HEK293 (cell line): ENCODE results near the gene GDPD3.

ENCODE experiments used
- BCL11A ChIP-seq: fragments of 450-650 bp; formaldehyde crosslinking; IDR thresholded peaks from 2 replicates; pipeline ENCODE4 v1.5.1; 2016; ENCODE audit warnings: low read depth, missing biosample characterization, missing genetic modification characterization
- MZF1 ChIP-seq: fragments of 450-650 bp; formaldehyde crosslinking; IDR thresholded peaks from 2 replicates; pipeline ENCODE4 v1.5.1; 2017; ENCODE audit warnings: missing biosample characterization, missing genetic modification characterization, borderline replicate concordance
- ZFP41 ChIP-seq: fragments of 450-650 bp; formaldehyde crosslinking; IDR thresholded peaks from 2 replicates; pipeline ENCODE4 v1.5.1; 2016; ENCODE audit warnings: missing biosample characterization, missing genetic modification characterization, borderline replicate concordance
- ZNF138 ChIP-seq: fragments of 450-650 bp; formaldehyde crosslinking; IDR thresholded peaks from 2 replicates; pipeline ENCODE4 v1.5.1; 2016; ENCODE audit warnings: missing biosample characterization, missing genetic modification characterization, borderline replicate concordance
- ZNF19 ChIP-seq: fragments of 450-650 bp; formaldehyde crosslinking; IDR thresholded peaks from 2 replicates; pipeline ENCODE4; 2016; ENCODE audit warnings: missing biosample characterization, missing genetic modification characterization, low read depth
- ZNF311 ChIP-seq: fragments of 450-650 bp; formaldehyde crosslinking; IDR thresholded peaks from 2 replicates; pipeline ENCODE4 v1.5.1; 2017; ENCODE audit warnings: missing biosample characterization, missing genetic modification characterization, borderline replicate concordance
- ZNF354C ChIP-seq: fragments of 450-650 bp; formaldehyde crosslinking; IDR thresholded peaks from 2 replicates; pipeline ENCODE4 v1.5.1; 2016; ENCODE audit warnings: missing biosample characterization, missing genetic modification characterization, low read depth, borderline replicate concordance
- ZNF404 ChIP-seq: fragments of 450-650 bp; formaldehyde crosslinking; IDR thresholded peaks from 2 replicates; pipeline ENCODE4 v1.5.1; 2017; ENCODE audit warnings: missing biosample characterization, missing genetic modification characterization
- ZNF48 ChIP-seq: fragments of 450-650 bp; formaldehyde crosslinking; IDR thresholded peaks from 2 replicates; pipeline ENCODE4 v1.5.1; 2016; ENCODE audit warnings: missing biosample characterization, missing genetic modification characterization
- ZNF514 ChIP-seq: fragments of 450-650 bp; formaldehyde crosslinking; IDR thresholded peaks from 2 replicates; pipeline ENCODE4 v1.5.1; 2016; ENCODE audit warnings: missing biosample characterization, missing genetic modification characterization
- ZNF560 ChIP-seq: fragments of 450-650 bp; formaldehyde crosslinking; IDR thresholded peaks from 2 replicates; pipeline ENCODE4 v1.5.1; 2017; ENCODE audit warnings: missing biosample characterization, missing genetic modification characterization, borderline replicate concordance
- ZNF561 ChIP-seq: fragments of 450-650 bp; IDR thresholded peaks from 2 replicates; pipeline ENCODE4 v1.5.1; 2018; ENCODE audit warnings: missing biosample characterization, missing genetic modification characterization, borderline replicate concordance
- ZNF596 ChIP-seq: fragments of 450-650 bp; IDR thresholded peaks from 2 replicates; pipeline ENCODE4 v1.5.0; 2018; ENCODE audit warnings: missing biosample characterization, mild to moderate bottlenecking, missing genetic modification characterization, moderate library complexity
- ZNF629 ChIP-seq: fragments of 450-650 bp; formaldehyde crosslinking; IDR thresholded peaks from 2 replicates; pipeline ENCODE4 v1.5.1; 2017; ENCODE audit warnings: missing biosample characterization, missing genetic modification characterization
- ZNF660 ChIP-seq: fragments of 450-650 bp; IDR thresholded peaks from 2 replicates; pipeline ENCODE4 v1.5.1; 2018; ENCODE audit warnings: missing biosample characterization, mild to moderate bottlenecking, missing genetic modification characterization
- ZNF707 ChIP-seq: fragments of 450-650 bp; formaldehyde crosslinking; IDR thresholded peaks from 2 replicates; pipeline ENCODE4 v1.5.1; 2016; ENCODE audit warnings: missing biosample characterization, missing genetic modification characterization
- ZNF747 ChIP-seq: fragments of 450-650 bp; formaldehyde crosslinking; IDR thresholded peaks from 2 replicates; pipeline ENCODE4 v1.5.1; 2016; ENCODE audit warnings: missing biosample characterization, missing genetic modification characterization
- ZSCAN16 ChIP-seq: fragments of 450-650 bp; formaldehyde crosslinking; IDR thresholded peaks from 2 replicates; pipeline ENCODE4 v1.5.1; 2016; ENCODE audit warnings: missing biosample characterization, missing genetic modification characterization
- TF ChIP-seq, protein P1 (sequence below): fragments of 450-650 bp; formaldehyde crosslinking; IDR thresholded peaks from 2 replicates; pipeline ENCODE4 v1.5.1; 2016; ENCODE audit warnings: missing biosample characterization, missing genetic modification characterization
- TF ChIP-seq, protein P2 (sequence below): fragments of 450-650 bp; formaldehyde crosslinking; IDR thresholded peaks from 2 replicates; pipeline ENCODE4 v1.5.1; 2016; ENCODE audit warnings: missing biosample characterization, missing genetic modification characterization
- TF ChIP-seq, protein P3 (sequence below): fragments of 450-650 bp; formaldehyde crosslinking; IDR thresholded peaks from 2 replicates; pipeline ENCODE4 v1.5.1; 2016; ENCODE audit warnings: missing biosample characterization, missing genetic modification characterization
- TF ChIP-seq, protein P4 (sequence below): fragments of 450-650 bp; formaldehyde crosslinking; IDR thresholded peaks from 2 replicates; pipeline ENCODE4 v1.5.1; 2016; ENCODE audit warnings: missing biosample characterization, missing genetic modification characterization
- TF ChIP-seq, protein P5 (sequence below): fragments of 450-650 bp; formaldehyde crosslinking; conservative IDR thresholded peaks from 2 replicates; pipeline ENCODE4 v1.5.1; 2016; ENCODE audit warnings: low read depth, missing biosample characterization, missing genetic modification characterization
- TF ChIP-seq, protein P6 (sequence below): fragments of 450-650 bp; formaldehyde crosslinking; conservative IDR thresholded peaks from 2 replicates; pipeline ENCODE4 v1.5.1; 2016; ENCODE audit warnings: low read depth, missing biosample characterization, missing genetic modification characterization

Gene GDPD3

DNA sequence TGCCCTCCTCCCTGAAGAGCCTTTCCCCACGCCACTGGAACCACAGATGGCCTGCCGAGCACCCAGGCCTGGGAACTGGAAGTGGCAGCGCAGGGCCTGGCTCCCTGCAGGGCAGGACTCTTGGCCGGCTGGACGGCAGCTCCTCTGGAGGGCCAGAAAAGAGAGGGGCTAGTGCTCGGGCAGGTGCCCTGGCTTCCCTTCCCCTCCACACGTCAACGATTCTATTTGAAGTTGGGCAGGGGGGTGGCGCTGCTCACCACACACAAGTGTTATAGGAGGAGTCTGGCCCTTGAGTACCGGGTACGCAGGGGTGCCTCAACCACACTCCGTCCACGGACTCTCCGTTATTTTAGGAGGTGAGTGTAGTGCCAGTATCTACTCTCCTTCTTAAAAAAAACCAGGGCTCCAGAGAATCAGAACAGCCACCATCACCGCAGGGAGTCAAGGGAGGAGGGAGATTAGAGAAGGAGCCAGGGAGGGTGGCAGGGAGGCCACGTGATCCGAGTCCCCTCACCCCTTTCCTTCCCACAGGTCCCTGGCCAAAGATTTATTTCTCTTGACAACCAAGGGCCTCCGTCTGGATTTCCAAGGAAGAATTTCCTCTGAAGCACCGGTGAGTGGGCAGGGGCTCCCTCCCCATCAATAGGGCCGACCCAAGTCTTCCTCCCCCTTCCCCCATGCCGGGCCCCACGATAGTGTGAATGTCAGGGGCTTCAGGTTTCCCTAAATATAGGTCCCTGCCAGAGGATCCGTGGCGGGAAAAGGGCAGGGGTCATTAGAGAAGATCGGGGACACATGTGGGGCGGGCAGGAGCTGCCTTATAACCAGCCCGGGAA, 49.2 kb downstream of the GDPD3 start (continued):
- TF ChIP-seq, protein P1, sequence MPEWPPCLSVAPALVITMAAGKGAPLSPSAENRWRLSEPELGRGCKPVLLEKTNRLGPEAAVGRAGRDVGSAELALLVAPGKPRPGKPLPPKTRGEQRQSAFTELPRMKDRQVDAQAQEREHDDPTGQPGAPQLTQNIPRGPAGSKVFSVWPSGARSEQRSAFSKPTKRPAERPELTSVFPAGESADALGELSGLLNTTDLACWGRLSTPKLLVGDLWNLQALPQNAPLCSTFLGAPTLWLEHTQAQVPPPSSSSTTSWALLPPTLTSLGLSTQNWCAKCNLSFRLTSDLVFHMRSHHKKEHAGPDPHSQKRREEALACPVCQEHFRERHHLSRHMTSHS (tag by site-specific recombination): no peak
- TF ChIP-seq ZNF354C: no peak
- no peak for TF ChIP-seq ZNF404 (tag by site-specific recombination)
- no peak for TF ChIP-seq BCL11A (tag by site-specific recombination)
- TF ChIP-seq, protein P2, sequence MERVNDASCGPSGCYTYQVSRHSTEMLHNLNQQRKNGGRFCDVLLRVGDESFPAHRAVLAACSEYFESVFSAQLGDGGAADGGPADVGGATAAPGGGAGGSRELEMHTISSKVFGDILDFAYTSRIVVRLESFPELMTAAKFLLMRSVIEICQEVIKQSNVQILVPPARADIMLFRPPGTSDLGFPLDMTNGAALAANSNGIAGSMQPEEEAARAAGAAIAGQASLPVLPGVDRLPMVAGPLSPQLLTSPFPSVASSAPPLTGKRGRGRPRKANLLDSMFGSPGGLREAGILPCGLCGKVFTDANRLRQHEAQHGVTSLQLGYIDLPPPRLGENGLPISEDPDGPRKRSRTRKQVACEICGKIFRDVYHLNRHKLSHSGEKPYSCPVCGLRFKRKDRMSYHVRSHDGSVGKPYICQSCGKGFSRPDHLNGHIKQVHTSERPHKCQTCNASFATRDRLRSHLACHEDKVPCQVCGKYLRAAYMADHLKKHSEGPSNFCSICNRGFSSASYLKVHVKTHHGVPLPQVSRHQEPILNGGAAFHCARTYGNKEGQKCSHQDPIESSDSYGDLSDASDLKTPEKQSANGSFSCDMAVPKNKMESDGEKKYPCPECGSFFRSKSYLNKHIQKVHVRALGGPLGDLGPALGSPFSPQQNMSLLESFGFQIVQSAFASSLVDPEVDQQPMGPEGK: peak; percentile 35
- TF ChIP-seq, protein P3, sequence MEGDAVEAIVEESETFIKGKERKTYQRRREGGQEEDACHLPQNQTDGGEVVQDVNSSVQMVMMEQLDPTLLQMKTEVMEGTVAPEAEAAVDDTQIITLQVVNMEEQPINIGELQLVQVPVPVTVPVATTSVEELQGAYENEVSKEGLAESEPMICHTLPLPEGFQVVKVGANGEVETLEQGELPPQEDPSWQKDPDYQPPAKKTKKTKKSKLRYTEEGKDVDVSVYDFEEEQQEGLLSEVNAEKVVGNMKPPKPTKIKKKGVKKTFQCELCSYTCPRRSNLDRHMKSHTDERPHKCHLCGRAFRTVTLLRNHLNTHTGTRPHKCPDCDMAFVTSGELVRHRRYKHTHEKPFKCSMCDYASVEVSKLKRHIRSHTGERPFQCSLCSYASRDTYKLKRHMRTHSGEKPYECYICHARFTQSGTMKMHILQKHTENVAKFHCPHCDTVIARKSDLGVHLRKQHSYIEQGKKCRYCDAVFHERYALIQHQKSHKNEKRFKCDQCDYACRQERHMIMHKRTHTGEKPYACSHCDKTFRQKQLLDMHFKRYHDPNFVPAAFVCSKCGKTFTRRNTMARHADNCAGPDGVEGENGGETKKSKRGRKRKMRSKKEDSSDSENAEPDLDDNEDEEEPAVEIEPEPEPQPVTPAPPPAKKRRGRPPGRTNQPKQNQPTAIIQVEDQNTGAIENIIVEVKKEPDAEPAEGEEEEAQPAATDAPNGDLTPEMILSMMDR: peak; percentile 88
- TF ChIP-seq, protein P4, sequence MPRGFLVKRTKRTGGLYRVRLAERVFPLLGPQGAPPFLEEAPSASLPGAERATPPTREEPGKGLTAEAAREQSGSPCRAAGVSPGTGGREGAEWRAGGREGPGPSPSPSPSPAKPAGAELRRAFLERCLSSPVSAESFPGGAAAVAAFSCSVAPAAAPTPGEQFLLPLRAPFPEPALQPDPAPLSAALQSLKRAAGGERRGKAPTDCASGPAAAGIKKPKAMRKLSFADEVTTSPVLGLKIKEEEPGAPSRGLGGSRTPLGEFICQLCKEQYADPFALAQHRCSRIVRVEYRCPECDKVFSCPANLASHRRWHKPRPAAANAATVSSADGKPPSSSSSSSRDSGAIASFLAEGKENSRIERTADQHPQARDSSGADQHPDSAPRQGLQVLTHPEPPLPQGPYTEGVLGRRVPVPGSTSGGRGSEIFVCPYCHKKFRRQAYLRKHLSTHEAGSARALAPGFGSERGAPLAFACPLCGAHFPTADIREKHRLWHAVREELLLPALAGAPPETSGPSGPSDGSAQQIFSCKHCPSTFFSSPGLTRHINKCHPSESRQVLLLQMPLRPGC (tag by site-specific recombination): no peak
- no peak for TF ChIP-seq ZSCAN16 (tag by site-specific recombination)
- TF ChIP-seq, protein P5, sequence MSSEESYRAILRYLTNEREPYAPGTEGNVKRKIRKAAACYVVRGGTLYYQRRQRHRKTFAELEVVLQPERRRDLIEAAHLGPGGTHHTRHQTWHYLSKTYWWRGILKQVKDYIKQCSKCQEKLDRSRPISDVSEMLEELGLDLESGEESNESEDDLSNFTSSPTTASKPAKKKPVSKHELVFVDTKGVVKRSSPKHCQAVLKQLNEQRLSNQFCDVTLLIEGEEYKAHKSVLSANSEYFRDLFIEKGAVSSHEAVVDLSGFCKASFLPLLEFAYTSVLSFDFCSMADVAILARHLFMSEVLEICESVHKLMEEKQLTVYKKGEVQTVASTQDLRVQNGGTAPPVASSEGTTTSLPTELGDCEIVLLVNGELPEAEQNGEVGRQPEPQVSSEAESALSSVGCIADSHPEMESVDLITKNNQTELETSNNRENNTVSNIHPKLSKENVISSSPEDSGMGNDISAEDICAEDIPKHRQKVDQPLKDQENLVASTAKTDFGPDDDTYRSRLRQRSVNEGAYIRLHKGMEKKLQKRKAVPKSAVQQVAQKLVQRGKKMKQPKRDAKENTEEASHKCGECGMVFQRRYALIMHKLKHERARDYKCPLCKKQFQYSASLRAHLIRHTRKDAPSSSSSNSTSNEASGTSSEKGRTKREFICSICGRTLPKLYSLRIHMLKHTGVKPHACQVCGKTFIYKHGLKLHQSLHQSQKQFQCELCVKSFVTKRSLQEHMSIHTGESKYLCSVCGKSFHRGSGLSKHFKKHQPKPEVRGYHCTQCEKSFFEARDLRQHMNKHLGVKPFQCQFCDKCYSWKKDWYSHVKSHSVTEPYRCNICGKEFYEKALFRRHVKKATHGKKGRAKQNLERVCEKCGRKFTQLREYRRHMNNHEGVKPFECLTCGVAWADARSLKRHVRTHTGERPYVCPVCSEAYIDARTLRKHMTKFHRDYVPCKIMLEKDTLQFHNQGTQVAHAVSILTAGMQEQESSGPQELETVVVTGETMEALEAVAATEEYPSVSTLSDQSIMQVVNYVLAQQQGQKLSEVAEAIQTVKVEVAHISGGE (tag by site-specific recombination): peak; percentile 52
- TF ChIP-seq ZNF596 (tag by site-specific recombination): no peak
- no peak for TF ChIP-seq ZNF747 (tag by site-specific recombination)
- TF ChIP-seq ZNF561: peak; percentile 92; the same call in 1 of the 2 replicates
- peak; percentile 68; the same call in 1 of the 2 replicates for TF ChIP-seq MZF1
- TF ChIP-seq ZNF660: peak; percentile 61; the same call in 1 of the 2 replicates
- TF ChIP-seq, protein P6, sequence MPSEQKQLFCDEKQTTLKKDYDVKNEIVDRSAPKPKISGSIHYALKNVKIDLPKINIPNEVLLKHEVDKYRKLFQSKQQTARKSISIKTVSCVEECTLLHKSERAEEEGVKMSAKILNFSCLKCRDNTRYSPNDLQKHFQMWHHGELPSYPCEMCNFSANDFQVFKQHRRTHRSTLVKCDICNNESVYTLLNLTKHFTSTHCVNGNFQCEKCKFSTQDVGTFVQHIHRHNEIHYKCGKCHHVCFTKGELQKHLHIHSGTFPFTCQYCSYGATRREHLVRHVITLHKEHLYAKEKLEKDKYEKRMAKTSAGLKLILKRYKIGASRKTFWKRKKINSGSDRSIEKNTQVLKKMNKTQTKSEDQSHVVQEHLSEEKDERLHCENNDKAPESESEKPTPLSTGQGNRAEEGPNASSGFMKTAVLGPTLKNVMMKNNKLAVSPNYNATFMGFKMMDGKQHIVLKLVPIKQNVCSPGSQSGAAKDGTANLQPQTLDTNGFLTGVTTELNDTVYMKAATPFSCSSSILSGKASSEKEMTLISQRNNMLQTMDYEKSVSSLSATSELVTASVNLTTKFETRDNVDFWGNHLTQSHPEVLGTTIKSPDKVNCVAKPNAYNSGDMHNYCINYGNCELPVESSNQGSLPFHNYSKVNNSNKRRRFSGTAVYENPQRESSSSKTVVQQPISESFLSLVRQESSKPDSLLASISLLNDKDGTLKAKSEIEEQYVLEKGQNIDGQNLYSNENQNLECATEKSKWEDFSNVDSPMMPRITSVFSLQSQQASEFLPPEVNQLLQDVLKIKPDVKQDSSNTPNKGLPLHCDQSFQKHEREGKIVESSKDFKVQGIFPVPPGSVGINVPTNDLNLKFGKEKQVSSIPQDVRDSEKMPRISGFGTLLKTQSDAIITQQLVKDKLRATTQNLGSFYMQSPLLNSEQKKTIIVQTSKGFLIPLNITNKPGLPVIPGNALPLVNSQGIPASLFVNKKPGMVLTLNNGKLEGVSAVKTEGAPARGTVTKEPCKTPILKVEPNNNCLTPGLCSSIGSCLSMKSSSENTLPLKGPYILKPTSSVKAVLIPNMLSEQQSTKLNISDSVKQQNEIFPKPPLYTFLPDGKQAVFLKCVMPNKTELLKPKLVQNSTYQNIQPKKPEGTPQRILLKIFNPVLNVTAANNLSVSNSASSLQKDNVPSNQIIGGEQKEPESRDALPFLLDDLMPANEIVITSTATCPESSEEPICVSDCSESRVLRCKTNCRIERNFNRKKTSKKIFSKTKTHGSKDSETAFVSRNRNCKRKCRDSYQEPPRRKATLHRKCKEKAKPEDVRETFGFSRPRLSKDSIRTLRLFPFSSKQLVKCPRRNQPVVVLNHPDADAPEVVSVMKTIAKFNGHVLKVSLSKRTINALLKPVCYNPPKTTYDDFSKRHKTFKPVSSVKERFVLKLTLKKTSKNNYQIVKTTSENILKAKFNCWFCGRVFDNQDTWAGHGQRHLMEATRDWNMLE: no peak
- TF ChIP-seq ZNF311 (tag by site-specific recombination): no peak
- TF ChIP-seq ZNF560 (tag by site-specific recombination): no peak
- no peak for TF ChIP-seq ZNF138 (tag by site-specific recombination)
- no peak for TF ChIP-seq ZNF48 (tag by site-specific recombination)
- no peak for TF ChIP-seq ZNF19 (tag by site-specific recombination)
- TF ChIP-seq ZNF514 (tag by site-specific recombination): no peak
- TF ChIP-seq ZNF707: no peak
- TF ChIP-seq ZNF629 (tag by site-specific recombination): 0 out of 2 replicates have a peak, but pooled peaks have one; percentile 20
- no peak for TF ChIP-seq ZFP41 (tag by site-specific recombination)
